Stomach (tissue), 9 donors: ENCODE data around the gene EBF3. TPM values are rescaled to one million over a fixed set of nuclear protein-coding genes. Genes with fewer than 3 reads are reported as not detected.

Experiments used
- DNase-seq, 2 donors: peaks; one replicate each; pipeline versions ENCODE4 v3.0.0 to v3.0.0-alpha.2; 2013 to 2019
- H3K27ac ChIP-seq, 5 donors: fragments of 200-600 bp in 4 of 5; sonication (generic) in 4 of 5; one replicate each; pipeline ENCODE4 v1.5.1; 2013 to 2019; ENCODE audit warnings: mild to moderate bottlenecking in 1 of 5, moderate library complexity in 1 of 5
- H3K27me3 ChIP-seq, 3 donors: fragments of 200-600 bp; sonication (generic); one replicate each; pipeline ENCODE4 v1.5.1; 2017 to 2019; ENCODE audit warnings: mixed run types in 1 of 3
- H3K36me3 ChIP-seq, 4 donors: fragments of 200-600 bp; sonication (generic); 1 replicate in 3 of 4; 2 replicates in 1 of 4; pipeline ENCODE4 v1.5.1; 2016 to 2019
- H3K4me1 ChIP-seq, 4 donors: fragments of 200-600 bp; sonication (generic); one replicate each; pipeline ENCODE4 v1.5.1; 2016 to 2019
- H3K4me3 ChIP-seq, 4 donors: fragments of 200-600 bp; sonication (generic) in 3 of 4; one replicate each; pipeline ENCODE4 v1.5.1; 2016 to 2019; ENCODE audit warnings: mild to moderate bottlenecking in 1 of 4
- H3K9me3 ChIP-seq, 4 donors: fragments of 200-600 bp; sonication (generic); one replicate each; pipeline ENCODE4 v1.5.1; 2016 to 2019
- EP300 ChIP-seq: sonication (generic); formaldehyde crosslinking; IDR thresholded peaks from one replicate; pipeline ENCODE4 v1.6.1; 2017; ENCODE audit warnings: antibody characterized with exemption
- POLR2A ChIP-seq, 4 donors: fragments of 450-650 bp; IDR thresholded peaks; one replicate each; pipeline ENCODE4 v1.6.1; 2016; ENCODE audit warnings: antibody characterized with exemption in 4 of 4, control low read depth in 2 of 4, mild to moderate bottlenecking in 1 of 4, moderate library complexity in 1 of 4
- POLR2AphosphoS5 ChIP-seq, 3 donors: sonication (generic); formaldehyde crosslinking; IDR thresholded peaks; one replicate each; pipeline ENCODE4 v1.6.1; 2016; ENCODE audit warnings: antibody characterized with exemption in 3 of 3
- WGBS, 5 donors: extraction: QIAGEN DNeasy Blood & Tissue Kit in 3 of 5; methylation state at CpG; one replicate each; pipeline versions ENCODE4 v1.1.5 to v1.1.7; 2013 to 2018; 5-methylcytosine and 5-hydroxymethylcytosine counted together
- intact Hi-C: fragments of 100-400 bp; cut with DNase I; formaldehyde crosslinking; loops from one replicate; pipeline ENCODE4 v1.15.1; 2023; ENCODE audit warnings: low total_unique reads
- polyA plus RNA-seq, 3 donors: library from polyadenylated mRNA; stranded (reverse); fragments of 200-250 nt; gene quantifications; one replicate each; pipeline ENCODE4 v1.2.3, GENCODE V29; 2013
- total RNA-seq, 5 donors: library from RNA; depleted of rRNA; stranded (reverse); fragments of >200 nt; gene quantifications; one replicate each; pipeline versions ENCODE4 v1.1.0 to v1.2.3, GENCODE V29; 2014 to 2016
- TF ChIP-seq, protein P1 (sequence below), 7 experiments: fragments of 450-650 bp in 4 of 7; fragments of 200-600 bp in 3 of 7; sonication (generic) in 3 of 7; IDR thresholded peaks; one replicate each; pipeline ENCODE4 v1.5.1; 2016 to 2019; ENCODE audit warnings: antibody characterized with exemption in 7 of 7, control low read depth in 2 of 7, mild to moderate bottlenecking in 1 of 7
- donor health status: healthy with polysubstance abuse.
- donor health status: Bipolar disorder and iron deficiency.
- donor health status: healthy.

EBF3 gene
- total and polyA plus RNA-seq, 8 donors: 0.19 to 7.3 (median 0.58) TPM; not detected in 3

DNA sequence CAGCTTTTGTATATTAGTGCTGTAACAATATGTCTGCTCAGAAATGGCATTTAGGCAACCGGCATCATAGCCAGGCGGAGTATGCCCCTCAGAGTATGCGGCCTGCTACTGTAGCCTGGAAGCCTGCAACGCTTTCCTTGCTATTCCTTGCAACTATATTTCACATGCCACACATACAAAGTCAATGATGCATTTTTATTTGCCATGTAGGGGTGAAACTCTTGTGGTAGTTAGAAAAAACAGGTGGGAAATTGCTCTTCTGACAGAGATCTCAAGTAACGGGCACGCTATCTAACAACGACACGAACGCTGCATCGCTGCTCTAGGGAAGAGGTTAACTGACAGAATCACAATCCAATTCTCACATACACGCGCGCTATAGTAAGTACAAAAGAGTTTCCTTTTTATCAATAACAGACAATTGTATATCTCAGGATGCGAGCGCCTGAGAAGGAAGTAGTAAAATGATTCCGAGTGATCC is 5.9 kb downstream of the EBF3 start:
- peak overlapping the region in 3 of 4 donors; percentile 21 to 41 (median 32) for H3K4me3 ChIP-seq
- TF ChIP-seq POLR2A (IDR thresholded peaks at IDR 0.05) (no peak), EP300 (no peak), POLR2AphosphoS5 (IDR thresholded peaks at IDR 0.05) (no peak)
- TF ChIP-seq, protein P1, sequence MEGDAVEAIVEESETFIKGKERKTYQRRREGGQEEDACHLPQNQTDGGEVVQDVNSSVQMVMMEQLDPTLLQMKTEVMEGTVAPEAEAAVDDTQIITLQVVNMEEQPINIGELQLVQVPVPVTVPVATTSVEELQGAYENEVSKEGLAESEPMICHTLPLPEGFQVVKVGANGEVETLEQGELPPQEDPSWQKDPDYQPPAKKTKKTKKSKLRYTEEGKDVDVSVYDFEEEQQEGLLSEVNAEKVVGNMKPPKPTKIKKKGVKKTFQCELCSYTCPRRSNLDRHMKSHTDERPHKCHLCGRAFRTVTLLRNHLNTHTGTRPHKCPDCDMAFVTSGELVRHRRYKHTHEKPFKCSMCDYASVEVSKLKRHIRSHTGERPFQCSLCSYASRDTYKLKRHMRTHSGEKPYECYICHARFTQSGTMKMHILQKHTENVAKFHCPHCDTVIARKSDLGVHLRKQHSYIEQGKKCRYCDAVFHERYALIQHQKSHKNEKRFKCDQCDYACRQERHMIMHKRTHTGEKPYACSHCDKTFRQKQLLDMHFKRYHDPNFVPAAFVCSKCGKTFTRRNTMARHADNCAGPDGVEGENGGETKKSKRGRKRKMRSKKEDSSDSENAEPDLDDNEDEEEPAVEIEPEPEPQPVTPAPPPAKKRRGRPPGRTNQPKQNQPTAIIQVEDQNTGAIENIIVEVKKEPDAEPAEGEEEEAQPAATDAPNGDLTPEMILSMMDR (IDR thresholded peaks at IDR 0.05): no peak
- WGBS, 5 donors: 19 to 32% (median 22%) methylated on average over 16 of the region's 16 CpGs
- H3K36me3 ChIP-seq: no peaks in the 10 kb centered on the region
- peaks cover 0 to 7% (median 0%) of the 10 kb centered on the region in 4 donors for H3K9me3 ChIP-seq
- intact Hi-C loops: no loop called here
- H3K27me3 ChIP-seq: peaks cover 60 to 100% (median 72%) of the 10 kb centered on the region in 3 donors
- H3K27ac ChIP-seq: no peak overlapping the region
- H3K4me1 ChIP-seq: peaks cover 20 to 38% (median 30%) of the 10 kb centered on the region in 4 donors
- DNase-seq: peak in 1 of 2 donors; percentile 56

DNA sequence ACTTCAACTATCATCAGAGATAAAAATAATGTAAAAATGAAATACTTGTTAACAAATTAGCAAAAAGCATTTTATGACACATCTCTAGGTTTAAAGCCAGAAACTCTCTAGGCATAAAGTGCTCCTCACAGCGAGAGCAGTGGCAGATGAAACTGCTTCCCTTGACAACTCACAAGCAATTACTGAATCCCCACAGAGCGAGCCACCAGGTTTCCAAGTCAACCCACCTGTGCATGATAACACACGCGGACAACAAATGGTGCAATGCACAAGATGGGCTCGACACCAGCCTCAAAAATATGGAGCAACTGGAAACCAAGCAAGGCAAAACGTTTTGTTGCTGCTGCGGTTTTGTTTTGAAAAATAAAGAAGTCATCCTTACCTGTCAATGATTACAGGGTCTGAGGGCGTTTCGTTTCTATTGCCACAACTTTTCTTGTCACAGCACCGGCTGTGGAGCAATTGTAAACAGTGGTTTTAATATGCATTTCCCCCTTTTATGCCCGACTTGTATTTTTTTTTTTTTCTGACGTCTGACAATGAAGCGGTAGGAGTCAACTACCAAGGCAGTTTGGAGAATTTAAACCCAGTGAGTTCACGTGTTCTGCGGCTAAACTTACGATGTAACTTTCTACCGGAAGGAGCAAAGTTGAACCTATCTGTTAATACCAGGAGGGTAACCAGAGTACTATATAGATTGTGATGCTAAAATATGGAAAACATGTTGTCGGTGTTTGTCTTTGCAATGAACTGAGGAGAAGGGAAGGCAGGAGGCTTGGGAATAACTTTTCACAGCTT is 7.0 kb downstream of the EBF3 start:
- intact Hi-C loops: no loop called here
- H3K27me3 ChIP-seq: peaks cover 49 to 97% (median 61%) of the 10 kb centered on the region in 3 donors
- H3K27ac ChIP-seq: no peak overlapping the region
- H3K4me1 ChIP-seq: peaks cover 13 to 27% (median 21%) of the 10 kb centered on the region in 4 donors
- no peak overlapping the region for H3K4me3 ChIP-seq
- no peak for DNase-seq
- 16 to 31% (median 21%) methylated on average over 18 of the region's 18 CpGs for WGBS, 5 donors
- TF ChIP-seq, protein P1 (IDR thresholded peaks at IDR 0.05): no peak
- no peak for TF ChIP-seq POLR2A (IDR thresholded peaks at IDR 0.05)
- TF ChIP-seq EP300: no peak
- TF ChIP-seq POLR2AphosphoS5 (IDR thresholded peaks at IDR 0.05): no peak
- H3K9me3 ChIP-seq: peaks cover 0 to 7% (median 0%) of the 10 kb centered on the region in 4 donors
- H3K36me3 ChIP-seq: no peaks in the 10 kb centered on the region

DNA sequence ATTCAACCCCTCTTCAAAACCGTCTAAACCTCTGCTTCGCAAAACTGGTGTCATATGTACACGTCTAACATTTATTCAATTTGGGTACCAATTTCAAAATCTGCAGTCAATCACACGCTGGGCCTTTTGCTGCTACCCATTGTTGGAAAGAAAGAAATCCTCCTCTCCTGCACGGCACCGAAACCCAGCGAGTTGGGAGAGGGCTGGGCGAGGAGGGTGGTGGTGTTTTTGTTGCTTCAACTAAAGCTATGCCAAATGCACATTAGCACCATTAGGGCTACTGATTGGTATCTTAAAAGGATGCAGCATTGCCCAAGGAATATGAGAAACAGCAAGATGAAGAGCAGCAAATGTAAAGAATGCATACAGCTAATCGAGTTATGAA is 7.8 kb downstream of the EBF3 start:
- peaks cover 0 to 7% (median 0%) of the 10 kb centered on the region in 4 donors for H3K9me3 ChIP-seq
- H3K27me3 ChIP-seq: peaks cover 43 to 96% (median 56%) of the 10 kb centered on the region in 3 donors
- no peaks in the 10 kb centered on the region for H3K36me3 ChIP-seq
- H3K4me1 ChIP-seq: peaks cover 13 to 27% (median 21%) of the 10 kb centered on the region in 4 donors
- H3K4me3 ChIP-seq: no peak overlapping the region
- no peak for DNase-seq
- intact Hi-C loops: no loop called here
- H3K27ac ChIP-seq: no peak overlapping the region
- TF ChIP-seq EP300 (no peak), POLR2AphosphoS5 (IDR thresholded peaks at IDR 0.05) (no peak), POLR2A (IDR thresholded peaks at IDR 0.05) (no peak)
- TF ChIP-seq, protein P1 (IDR thresholded peaks at IDR 0.05): no peak
- WGBS, 5 donors: 15 to 49% (median 23%) methylated on average over 9 of the region's 9 CpGs

DNA sequence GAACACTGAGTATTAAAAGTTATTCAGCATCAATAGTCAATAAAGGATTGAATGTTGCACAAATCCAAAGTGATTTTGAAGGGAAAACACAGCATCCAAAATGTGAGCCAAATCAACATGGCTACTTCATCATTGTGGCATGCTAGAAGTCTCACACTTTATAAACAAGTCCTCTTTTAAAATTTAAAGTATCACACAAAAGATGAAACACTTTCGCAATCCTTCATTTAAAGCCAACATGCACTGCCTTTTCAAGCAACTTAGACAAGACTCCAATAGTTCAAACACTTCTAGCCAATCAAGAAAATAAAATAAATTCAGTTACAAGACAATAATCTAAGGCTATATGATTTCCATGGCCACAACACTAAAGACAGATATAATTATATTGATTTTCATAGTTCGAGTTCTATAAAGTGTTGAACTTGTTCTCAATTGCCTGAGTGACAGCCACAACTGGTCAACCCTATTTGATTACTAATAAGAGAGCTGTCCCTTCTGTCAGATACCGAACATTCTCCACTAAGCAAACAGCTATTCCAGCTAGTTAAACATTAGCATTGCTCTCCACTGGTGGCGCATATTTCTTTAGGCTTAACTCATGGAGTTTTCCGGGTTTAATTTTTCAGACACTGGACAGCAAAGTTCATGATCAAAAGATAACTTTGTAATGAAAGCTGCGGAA is 8.3 kb downstream of the EBF3 start:
- no peak overlapping the region for H3K27ac ChIP-seq
- TF ChIP-seq POLR2AphosphoS5 (IDR thresholded peaks at IDR 0.05): no peak
- TF ChIP-seq POLR2A (IDR thresholded peaks at IDR 0.05): no peak
- TF ChIP-seq, protein P1 (IDR thresholded peaks at IDR 0.05): no peak
- TF ChIP-seq EP300: no peak
- no peaks in the 10 kb centered on the region for H3K36me3 ChIP-seq
- intact Hi-C loops: no loop called here
- H3K9me3 ChIP-seq: peaks cover 0 to 7% (median 0%) of the 10 kb centered on the region in 4 donors
- 26 to 46% (median 31%) methylated on average over 6 of the region's 6 CpGs for WGBS, 5 donors
- DNase-seq: peak in 1 of 2 donors; percentile 45
- peaks cover 38 to 95% (median 54%) of the 10 kb centered on the region in 3 donors for H3K27me3 ChIP-seq
- H3K4me3 ChIP-seq: no peak overlapping the region
- H3K4me1 ChIP-seq: peaks cover 13 to 27% (median 21%) of the 10 kb centered on the region in 4 donors
